Activated gamma-delta T cell treated with anti-CD3 and anti-CD28 coated beads, Interleukin-2, amount 50 U/mL, for 16 hours (primary cell): Measurements from ENCODE around the gene SYNGR2.

Experiments
- DNase-seq: peaks from one replicate; pipeline ENCODE4 v3.0.0-alpha.2; 2020; ENCODE audit warnings: low read depth

SYNGR2 gene

DNA sequence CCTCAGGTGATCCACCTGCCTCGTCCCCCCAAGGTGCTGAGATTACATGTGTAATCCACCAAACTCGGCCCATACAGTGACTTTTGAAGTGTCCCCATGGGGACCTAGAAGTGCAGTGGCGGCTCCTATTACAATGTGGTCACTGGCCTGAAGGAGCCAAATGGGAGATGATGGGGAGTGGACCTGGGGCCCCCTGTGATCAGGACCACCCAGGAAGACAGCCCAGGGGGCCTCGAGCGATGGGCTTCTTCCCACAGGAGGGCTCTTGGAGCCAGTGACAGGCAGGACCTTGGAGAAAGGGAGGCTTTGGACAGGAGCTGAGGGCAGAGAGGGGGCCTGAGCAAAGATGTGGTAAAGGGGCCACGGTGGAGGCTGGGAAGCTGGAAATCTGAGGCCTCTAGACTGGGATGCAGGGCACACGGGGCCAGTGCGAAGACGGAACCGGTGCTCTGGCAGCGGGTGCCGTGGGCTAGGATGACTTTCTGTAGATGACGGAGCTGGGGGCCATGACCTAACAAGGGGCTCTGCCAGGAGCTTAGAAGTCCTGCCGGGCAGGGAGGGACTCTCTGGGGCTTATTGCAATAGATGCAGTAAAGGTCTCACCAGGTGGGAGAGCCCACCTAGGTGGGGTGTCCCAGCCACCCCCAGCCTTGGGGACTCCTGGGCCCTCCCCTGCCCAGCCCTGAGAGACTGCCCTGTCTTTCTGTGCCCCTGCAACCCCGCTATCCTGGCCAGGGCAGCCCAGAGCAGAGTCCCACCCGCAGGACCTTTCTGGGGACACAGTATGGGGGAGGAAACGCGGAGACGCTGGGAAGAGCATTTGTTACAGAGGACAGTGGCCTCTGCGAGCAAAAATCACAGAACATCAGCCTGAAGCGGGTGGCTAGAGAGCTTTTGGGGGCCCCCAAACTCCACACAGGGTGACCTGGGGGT lies 24.9 kb upstream of the SYNGR2 start:
- DNase-seq: no peak

DNA sequence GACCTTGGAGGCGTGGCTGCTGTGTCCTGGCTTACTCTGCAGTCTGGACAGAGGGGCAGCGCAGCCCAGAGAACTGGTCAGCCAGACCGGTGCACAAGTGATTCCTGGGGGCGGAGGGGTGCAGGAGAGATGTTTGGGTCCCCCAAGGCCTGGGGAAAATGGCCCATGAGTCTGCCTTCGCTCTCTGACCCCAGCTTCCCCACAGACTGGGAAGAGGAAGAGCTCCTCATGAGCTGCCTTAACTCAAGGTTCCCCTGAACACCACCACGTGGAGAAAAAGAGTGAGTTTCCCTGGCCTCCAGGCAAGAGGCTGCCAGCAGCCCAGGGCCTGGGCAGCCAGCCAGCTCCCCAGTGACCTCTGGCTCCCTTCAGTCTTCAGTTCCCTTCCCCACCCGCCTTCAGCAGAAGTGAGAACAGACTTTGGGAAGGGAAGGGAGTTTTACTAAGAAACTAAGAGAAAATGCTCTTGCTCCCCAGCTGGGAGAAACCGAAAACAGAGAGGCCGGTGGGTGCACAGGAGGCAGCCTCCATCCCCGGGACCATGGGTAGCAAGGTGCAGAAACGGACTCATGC lies 24.1 kb upstream of the SYNGR2 start:
- no peak for DNase-seq

GRCh38 chr17:78144736-78145641 lies 23.4 kb upstream of the SYNGR2 start:
- no peak for DNase-seq

- no peak for DNase-seq
Observed at GRCh38 chr17:78146471-78146869, 21.9 kb upstream of the SYNGR2 start.

GRCh38 chr17:78146881-78147280 lies 21.5 kb upstream of the SYNGR2 start:
- no peak for DNase-seq

DNA sequence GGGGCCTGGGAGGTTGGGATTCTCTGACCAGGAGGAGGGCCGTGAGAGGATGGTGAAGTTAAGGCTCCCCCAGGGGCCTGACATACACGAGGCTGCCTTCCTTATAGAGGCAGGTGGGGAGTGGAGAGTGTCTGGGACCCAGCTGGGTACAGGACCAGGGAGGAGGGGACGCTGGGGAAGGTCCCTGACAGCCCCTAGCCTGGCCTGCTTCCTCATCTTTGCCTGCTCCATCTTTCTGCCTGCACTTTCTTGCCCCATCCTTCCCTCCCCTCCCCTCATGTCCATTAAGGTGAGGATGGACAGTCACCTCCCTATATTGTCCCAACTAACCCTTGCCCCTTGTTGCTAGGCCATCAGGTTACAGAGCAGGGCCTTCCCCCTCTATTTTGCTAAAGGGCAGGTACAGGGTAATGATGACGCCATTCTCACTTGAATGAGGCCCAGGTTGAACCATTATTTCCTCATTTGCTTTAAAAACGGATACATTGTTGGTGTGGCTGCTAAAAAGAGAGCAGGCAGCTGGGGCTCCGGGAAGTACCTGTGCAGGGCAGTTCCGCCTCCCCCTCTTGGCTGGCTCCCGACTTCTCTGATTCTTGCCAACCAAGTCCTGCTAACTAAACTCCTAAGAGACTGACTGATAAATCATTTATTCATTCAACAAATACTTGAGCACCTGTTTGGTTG lies 20.9 kb upstream of the SYNGR2 start:
- no peak for DNase-seq

GRCh38 chr17:78148286-78149016 lies 19.9 kb upstream of the SYNGR2 start:
- no peak for DNase-seq

DNA sequence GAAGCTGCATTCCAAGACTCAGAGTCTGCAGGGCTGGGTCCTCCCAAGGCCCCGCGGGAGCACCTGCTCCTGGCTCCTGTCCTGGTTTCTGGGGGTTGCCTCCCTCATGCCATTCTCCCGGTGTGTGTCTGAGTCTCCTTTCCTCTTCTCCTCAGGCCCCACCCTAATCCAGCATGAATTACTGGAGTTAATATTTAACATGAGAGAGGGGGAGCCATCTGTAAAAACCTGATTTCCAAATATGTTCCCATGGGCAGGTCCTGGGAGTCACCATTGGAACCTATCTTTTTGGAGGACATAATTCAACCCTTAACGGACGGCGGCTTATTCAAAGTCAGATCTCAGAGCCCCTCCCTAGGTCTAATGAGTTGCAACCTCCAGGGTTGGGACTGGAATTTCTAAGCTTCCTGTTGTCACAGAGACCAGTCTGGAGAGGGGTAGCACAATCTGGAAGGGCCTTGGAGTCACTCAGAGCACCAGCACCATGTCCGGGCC lies 16.8 kb upstream of the SYNGR2 start:
- DNase-seq: no peak

DNA sequence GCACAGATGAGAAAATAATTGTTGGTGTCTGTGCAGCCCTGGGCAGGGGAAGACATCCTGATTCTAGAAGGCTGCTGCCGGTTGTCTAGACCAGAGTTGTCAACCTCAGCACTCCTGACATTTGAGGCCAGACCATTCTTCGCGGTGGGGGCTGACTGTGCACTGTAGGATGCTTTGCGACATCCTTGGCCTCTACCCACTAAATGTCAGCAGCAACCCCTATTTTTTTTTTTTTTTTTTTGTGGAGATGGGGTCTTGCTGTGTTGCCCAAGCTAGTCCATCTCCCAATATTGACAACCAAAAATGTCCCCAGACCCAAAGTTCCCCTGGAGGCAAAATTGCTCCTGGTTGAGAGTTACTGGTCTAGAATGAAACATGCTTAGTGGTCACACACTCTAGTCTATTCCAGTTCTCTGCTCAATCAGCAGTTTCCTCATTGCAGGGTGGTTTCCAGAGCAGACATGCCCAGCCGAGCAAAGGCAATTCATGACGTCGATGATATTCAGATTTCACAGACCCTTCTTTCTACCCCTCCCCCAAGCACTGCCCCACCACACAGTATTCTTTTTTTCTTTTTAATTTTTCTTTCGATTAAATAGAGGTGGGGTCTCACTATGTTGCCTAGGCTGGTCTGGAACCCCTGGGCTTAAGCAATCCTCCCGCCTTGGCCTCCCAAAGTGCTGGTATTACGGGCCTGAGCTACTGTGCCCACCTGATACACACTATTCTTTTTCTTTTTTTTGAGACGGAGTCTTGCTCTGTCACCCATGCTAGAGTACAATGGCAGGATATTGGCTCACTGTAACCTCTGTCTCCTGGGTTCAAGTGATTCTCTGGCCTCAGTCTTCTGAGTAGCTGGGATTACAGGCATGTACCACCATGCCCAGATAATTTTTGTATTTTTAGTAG lies 13.2 kb upstream of the SYNGR2 start:
- no peak for DNase-seq

DNA sequence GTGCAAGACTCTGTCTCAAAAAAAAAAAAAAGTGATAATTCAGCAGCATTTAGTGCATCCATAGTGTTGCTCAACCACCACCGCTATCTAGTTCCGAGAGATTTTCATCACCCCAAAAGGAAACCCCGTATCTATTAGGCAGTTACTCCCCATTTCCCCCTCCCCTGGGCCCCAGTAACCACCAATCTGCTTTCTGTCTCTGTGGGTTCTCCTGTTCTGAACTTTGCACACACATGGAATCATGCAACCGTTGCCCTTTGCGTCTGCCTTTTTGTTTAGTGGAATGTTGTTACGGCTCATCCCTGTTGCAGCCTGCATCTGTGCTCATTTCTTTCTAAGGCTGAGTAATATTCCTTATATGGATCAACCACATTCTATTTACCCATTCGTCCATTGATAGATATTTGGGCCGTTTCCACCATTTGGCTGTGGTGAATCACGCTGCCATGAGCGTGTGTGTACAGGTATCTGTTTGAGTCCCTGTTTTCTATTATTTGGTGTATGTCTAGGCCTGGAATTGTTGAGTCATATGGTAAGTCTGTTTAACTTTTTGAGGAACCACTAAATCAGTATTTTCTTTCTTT lies 8.7 kb upstream of the SYNGR2 start:
- DNase-seq: no peak

DNA sequence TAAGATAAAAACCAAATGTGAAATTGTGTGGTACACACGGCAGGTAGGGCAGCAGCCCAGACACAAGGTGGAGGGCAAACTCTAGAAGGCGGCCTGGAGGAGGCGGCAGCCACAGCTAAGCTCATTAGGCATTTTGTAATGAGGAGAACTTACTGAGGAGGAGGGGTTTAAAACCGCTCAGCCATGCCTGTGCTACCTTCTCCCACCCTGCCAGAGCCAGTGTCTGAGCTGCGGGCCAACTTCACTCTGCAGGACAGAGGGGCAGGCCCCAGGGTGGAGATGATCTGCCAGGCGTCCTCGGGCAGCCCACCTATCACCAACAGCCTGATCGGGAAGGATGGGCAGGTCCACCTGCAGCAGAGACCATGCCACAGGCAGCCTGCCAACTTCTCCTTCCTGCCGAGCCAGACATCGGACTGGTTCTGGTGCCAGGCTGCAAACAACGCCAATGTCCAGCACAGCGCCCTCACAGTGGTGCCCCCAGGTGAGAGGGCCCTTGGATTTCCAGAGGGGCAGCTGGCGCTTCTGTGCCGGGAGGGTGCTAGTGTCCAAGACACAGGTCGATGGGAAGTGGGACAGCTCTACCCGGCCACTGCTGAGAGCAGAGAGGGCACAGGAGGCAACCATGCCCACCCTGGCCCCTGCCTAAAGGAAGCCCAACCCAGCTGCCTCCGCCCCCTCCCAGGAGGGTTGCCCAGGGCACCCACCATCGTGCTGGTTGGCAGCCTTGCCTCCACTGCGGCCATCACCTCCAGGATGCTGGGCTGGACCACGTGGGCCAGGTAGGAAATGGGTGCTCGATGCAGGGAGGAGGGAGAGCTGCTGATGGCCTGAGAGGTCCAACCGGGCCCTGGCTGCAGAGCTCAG lies 4.3 kb upstream of the SYNGR2 start:
- no peak for DNase-seq

GRCh38 chr17:78164748-78165607 lies 3.4 kb upstream of the SYNGR2 start:
- no peak for DNase-seq

DNA sequence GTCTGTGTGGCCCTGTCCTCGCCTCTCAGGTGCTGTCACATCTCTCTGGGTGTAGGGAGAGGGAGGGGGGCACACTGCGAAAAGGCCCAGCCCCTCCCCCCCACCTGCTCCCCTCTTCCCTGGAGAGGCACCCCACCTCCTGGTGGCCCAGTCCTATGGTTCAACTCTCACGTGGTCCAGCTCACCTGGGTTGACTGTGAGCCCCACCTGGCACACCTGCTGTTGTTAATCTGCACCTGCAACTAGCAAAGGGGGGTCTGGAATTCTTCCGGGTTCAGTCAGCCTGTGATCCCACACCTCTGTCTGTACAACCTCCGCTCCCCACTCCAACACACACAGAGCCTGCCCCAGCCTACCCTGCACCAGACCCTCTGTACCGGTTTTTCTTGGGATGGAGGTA lies 2.0 kb upstream of the SYNGR2 start:
- no peak for DNase-seq

- no peak for DNase-seq
Observed at GRCh38 chr17:78168903-78169793, 767 bp downstream of the SYNGR2 start.

GRCh38 chr17:78170692-78171590 lies 2.6 kb downstream of the SYNGR2 start:
- no peak for DNase-seq
